UCSD-AML1 (cell line): Measurements from ENCODE around the gene SPRTN.

Experiments used
- DNase-seq: peaks from one replicate; lab custom pipeline; 2025; ENCODE audit not compliant: unreplicated experiment; lab: John Stamatoyannopoulos, UW

SPRTN gene

GRCh38 chr1:231376101-231376500 is 38.0 kb downstream of the SPRTN start:
- no peak for DNase-seq

DNA sequence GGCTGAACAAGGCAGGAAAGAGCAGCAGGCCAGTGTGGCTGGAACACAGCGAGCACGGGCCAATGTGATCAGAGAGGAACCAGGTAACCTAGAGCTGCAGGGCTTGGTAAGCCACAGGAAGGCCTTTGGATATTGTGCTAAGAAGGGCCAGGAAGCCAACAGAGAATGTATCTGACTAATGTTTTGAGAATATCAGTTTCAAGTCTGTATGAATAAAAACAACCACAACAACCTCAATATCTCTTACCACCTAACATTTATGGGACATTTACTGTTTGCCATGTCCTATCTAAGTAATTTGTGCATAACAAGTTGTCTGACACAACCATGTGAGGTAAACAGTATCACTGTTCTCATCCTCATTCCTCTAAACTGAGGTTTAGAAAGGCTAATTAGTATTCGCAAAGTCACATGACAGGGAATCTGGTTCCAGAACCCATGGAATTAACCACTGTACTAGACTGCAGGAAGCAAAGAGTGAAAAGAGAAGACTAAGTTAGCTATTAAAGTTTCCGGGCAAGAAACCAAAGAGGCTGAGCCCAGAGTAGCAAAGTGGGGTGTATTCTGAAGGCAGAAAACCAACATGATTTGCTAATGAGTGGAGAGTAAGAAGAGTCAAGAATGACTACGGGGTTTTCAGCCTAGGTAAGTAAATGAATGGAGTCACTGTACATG is 38.9 kb downstream of the SPRTN start:
- DNase-seq = peak; percentile 34

GRCh38 chr1:231381729-231382128 is 43.6 kb downstream of the SPRTN start:
- no peak for DNase-seq

DNA sequence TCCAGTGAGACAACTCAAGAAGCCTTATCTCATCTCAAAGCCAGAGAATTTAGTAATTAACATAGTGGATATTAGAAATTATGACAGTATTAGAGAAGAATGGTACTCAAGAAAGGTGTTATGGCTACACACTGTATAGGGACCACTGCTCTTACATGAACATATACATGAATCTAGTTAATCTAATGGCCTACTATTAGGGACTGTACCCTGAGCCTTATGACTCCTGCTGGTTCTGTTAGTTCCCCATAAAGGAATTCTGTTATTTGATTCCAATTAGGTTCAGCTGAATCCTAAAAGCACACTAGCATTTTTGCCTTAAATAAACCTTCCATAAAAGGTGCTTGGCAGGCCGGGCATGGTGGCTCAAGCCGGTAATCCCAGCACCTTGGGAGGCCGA is 44.3 kb downstream of the SPRTN start:
- DNase-seq = no peak

GRCh38 chr1:231383159-231383860 is 45.2 kb downstream of the SPRTN start:
- DNase-seq = no peak

DNA sequence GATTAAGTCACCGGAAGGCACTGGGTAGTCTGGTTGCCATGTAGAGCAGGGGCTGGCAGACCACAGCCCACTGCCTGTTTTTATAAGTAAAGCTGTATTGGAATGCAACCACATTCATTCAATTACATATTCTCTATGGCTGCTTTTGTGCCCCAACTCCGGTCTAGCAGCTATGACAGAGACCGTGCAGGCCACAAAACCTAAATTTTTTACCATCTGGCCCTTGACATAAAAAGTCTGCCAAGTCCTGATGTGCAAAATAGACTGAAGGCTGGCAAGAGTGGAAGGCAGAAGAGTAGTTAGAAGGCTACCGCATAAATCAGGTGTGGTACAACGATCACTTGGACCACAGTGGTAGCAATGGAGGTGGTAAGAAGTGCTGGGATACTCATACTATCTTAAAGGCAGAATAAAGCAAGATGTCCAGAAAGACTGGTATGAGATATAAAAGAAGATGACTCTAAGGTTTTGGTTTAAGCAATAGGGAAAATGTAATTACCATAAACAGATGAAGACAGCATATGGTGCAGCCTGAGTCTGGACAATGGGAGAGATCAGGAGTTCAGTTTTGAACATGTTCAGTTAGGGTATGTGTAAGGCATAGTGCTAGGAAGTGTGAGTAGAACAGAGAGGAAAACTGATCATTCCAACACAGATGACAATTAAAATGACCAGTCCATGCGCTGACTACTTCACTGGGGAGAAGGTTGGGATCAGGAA is 46.8 kb downstream of the SPRTN start:
- no peak for DNase-seq

GRCh38 chr1:231385416-231385748 is 47.3 kb downstream of the SPRTN start:
- no peak for DNase-seq

DNA sequence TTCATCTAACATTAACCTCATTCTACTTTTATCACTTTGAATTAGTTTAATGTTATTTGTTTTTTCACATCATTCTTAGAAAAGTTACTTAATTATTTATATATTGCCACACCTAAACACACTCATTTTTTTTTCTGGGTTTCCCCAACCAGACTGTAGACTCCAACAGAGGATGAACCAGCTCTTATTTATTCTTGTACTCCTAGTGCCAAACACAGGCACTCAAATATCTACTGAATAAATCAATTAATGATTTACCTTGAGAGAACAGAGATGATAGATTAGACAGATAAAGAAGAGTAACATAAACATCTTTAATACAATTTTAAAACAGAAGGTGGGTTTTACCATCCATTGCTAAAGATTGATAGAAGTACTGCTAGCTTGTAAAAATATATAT is 48.4 kb downstream of the SPRTN start:
- no peak for DNase-seq

- DNase-seq = no peak
Measured at GRCh38 chr1:231387770-231388669, 49.9 kb downstream of the SPRTN start.

GRCh38 chr1:231390071-231390470 is 52.0 kb downstream of the SPRTN start:
- no peak for DNase-seq

- DNase-seq = no peak
Measured at GRCh38 chr1:231392389-231393131, 54.5 kb downstream of the SPRTN start.

DNA sequence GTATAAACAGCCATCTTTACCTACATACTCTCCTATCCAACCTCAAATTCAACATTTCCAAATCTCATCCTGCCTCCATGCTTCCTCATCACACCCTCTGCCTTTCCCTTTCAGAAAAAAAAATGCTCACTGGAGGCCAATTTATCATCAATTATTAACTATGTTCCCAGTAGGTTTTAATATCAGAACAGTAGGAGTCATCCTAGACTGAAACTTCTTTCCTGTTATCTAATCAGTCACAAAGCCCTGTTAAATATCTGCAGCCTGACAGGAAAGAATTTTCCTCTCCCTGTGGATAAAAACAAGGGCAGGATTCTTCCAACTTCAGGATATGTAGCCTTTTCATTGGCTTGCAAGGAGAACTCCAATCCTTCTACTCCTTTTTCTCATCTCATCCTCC is 55.6 kb downstream of the SPRTN start:
- DNase-seq = no peak

DNA sequence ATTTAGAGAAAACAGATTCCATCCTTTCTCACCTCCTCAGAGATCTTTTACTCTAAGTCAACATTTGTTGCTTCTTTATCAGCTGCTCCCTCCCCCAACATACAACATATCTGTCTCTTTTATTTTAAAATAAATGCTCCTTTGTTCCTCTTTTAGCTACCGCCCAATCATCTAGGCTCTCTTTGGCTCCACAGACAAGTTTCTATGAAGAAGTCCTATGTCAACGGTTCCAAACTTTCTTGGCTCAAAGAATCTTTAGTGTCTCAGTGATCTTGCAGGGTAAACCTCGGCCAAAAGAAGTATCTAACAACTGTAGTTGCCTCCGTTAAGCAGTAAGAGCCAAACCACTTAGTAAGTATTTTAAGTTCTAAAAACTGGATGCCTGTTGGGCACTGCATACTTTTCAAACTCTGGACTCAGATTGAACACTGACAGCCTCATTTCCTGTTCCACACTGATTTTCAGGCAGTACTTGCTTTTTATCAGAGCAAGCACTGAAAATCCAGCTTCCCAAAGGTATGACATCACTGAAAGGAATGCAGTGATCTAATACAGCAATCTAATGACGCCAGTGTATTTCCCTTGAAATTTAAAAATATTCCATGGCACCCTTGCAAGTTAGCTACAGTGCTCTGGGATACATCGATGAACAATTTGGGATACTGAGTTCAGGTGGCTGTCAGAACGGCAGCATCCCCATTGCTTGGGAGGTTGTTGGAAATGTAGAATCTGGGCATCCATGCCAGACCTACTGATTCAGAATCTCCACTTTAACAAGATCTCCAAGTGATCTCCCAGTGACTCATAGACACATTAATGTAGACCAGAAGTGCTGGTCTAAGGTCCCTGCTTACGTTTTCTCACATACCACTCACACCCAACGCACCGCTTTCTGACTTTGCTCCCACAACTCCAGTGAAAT is 57.2 kb downstream of the SPRTN start:
- no peak for DNase-seq

DNA sequence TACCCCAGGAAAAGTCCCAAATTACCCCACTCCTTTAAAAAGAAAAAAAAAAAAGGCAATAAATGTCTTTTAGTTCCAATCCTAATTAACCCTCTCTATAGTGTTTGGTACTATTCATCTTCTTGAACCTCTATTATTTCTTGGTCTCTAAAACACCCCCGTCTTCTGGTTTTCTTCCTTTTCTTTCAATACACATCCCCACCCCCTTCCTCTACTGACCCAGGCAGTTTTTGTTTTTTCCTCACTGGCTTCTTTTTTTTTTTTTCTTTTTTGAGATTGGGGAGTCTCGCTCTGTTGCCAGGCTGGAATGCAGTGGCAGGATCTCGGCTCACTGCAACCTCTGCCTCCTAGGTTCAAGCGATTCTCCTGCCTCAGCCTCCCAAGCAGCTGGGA is 57.9 kb downstream of the SPRTN start:
- no peak for DNase-seq

- DNase-seq = no peak
Measured at GRCh38 chr1:231396643-231397042, 58.5 kb downstream of the SPRTN start.

GRCh38 chr1:231397886-231398671 is 60.0 kb downstream of the SPRTN start:
- DNase-seq = no peak

GRCh38 chr1:231401478-231401877 is 63.4 kb downstream of the SPRTN start:
- DNase-seq = no peak

DNA sequence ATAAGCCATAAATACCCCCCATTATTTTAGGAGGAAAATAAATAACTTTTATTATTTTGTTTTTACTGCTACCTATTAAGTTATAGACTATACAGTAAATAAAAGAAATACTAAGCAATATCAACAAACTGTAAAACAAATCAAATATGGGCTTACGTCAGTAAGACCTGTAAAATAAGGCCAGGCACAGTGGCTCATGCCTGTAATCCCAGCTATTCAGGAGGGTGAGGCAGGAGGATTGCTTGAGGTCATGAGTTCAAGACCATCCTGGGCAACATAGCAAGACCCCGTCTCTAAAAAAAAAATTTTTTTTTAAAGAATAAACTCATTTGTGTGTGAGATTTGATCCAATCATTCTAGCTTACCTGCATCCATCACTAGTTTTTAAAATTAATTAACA is 66.2 kb downstream of the SPRTN start:
- DNase-seq = no peak
